ENCODE data around the gene TJP3.

DNA sequence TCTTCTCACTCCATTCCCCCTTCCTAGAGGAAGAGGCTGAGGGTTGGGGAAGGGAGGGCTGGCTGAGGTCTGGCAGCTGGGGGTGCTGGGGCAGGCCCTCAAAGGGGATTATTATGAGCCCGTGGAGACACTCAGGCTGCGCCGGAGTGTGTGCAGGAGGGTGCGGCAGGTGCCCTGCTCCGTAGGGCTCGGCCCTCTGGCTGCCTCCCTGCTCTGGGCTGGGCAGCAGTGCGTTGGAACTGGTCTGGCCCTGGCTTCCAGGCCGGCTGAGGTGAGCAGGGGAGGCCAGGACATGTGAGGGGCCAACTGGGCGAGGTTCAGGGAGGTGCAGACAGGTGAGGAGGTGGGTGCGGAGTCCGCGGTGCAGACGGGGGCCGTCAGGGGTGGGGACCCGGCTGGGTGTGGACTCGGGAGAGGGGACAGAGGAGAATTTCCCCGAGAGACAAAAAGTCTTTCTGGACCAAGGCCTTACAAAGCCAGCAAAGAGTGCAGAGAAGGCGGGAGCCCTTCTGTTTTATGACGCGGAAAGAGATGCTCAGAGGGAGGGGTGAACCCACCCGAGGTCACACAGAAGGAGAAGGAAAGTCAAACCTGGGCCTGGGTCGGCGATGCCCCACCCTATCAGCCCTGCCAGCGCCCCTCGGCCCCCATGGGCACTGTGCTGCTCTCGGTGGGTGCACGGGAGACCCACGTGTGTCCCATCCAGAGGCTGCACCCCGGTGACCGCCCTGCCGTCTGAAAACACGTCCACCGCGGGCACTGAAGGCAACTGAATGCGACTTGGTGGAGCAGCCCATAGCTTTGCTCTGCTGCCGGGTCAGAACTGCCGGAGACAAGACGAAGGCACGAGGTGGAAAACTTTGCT is 38.9 kb upstream of the TJP3 start:
- TF ChIP-seq EZH2 (IDR thresholded peaks at IDR 0.05; ENCODE audit: low read depth, unreplicated experiment): no peak
- TF ChIP-seq, protein P1, sequence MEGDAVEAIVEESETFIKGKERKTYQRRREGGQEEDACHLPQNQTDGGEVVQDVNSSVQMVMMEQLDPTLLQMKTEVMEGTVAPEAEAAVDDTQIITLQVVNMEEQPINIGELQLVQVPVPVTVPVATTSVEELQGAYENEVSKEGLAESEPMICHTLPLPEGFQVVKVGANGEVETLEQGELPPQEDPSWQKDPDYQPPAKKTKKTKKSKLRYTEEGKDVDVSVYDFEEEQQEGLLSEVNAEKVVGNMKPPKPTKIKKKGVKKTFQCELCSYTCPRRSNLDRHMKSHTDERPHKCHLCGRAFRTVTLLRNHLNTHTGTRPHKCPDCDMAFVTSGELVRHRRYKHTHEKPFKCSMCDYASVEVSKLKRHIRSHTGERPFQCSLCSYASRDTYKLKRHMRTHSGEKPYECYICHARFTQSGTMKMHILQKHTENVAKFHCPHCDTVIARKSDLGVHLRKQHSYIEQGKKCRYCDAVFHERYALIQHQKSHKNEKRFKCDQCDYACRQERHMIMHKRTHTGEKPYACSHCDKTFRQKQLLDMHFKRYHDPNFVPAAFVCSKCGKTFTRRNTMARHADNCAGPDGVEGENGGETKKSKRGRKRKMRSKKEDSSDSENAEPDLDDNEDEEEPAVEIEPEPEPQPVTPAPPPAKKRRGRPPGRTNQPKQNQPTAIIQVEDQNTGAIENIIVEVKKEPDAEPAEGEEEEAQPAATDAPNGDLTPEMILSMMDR (conservative IDR thresholded peaks at IDR 0.05; ENCODE audit: low read depth in 2 of 2): no peak
- TF ChIP-seq POLR2AphosphoS5 (IDR thresholded peaks at IDR 0.05; ENCODE audit: low read depth): no peak

Measured in GM23338 (cell line).